ES-I3 (cell line): ENCODE data around the gene NMUR2.

Experiments
- H3K36me3 ChIP-seq: 2 replicates; pipeline ENCODE4 v1.6.1; 2013; ENCODE audit warnings: mild to moderate bottlenecking, low read length, control low read depth, moderate library complexity; ENCODE audit not compliant: insufficient read depth
- H3K4me1 ChIP-seq: 2 replicates; pipeline ENCODE4 v1.6.1; 2013; ENCODE audit warnings: mild to moderate bottlenecking, control low read depth, low read length; ENCODE audit not compliant: insufficient read depth
- H3K9ac ChIP-seq: 2 replicates; pipeline ENCODE4 v1.6.1; 2013; ENCODE audit warnings: low read depth, mild to moderate bottlenecking, low read length, moderate library complexity
- H3K9me3 ChIP-seq: 2 replicates; pipeline ENCODE4 v1.6.1; 2013; ENCODE audit warnings: mild to moderate bottlenecking, low read length, moderate library complexity; ENCODE audit not compliant: control insufficient read depth, insufficient read depth

The NMUR2 gene

GRCh38 chr5:152405145-152405544, at the start of gene NMUR2:
Gene NMUR2, minus strand, starts transcription at chr5:152405279. Its CDS starts 166 bp downstream, at chr5:152405113.
- Histone ChIP-seq H3K9me3 (no peaks in the 10 kb centered on the region), H3K36me3 (no peaks in the 10 kb centered on the region), H3K4me1 (peaks cover 5% of the 10 kb centered on the region; the same call in 1 of the 2 replicates), H3K9ac (no peak within 1 kb of the TSS; the same call in 1 of the 2 replicates)

GRCh38 chr5:152443935-152444334, 38.9 kb upstream of the NMUR2 start:
- no peak overlapping the region for H3K9ac ChIP-seq
- H3K36me3 ChIP-seq, result no peaks in the 10 kb centered on the region
- no peaks in the 10 kb centered on the region for H3K4me1 ChIP-seq
- no peaks in the 10 kb centered on the region for H3K9me3 ChIP-seq

DNA sequence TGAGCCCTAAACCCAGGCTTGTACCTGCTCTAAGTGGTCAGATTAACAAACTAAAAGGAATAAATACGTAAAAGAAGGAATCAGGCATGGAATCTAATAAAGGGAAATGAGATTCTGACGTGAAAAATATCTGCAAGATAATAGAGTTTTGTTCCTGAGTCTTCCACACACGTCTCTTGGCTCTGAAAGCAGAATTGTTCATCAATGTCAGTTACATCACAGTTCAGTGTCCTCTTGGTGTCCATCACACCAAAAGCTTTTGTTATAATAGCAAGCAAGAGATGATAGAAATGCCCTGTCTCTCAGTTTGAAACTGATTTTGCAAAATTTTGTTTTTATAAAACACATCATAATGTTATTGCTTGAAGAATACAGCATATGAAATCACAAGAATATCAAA, 34.7 kb upstream of the NMUR2 start:
- H3K36me3 ChIP-seq, result no peaks in the 10 kb centered on the region
- H3K4me1 ChIP-seq, result peaks cover 7% of the 10 kb centered on the region; the same call in 1 of the 2 replicates
- no peaks in the 10 kb centered on the region for H3K9me3 ChIP-seq
- no peak overlapping the region for H3K9ac ChIP-seq

DNA sequence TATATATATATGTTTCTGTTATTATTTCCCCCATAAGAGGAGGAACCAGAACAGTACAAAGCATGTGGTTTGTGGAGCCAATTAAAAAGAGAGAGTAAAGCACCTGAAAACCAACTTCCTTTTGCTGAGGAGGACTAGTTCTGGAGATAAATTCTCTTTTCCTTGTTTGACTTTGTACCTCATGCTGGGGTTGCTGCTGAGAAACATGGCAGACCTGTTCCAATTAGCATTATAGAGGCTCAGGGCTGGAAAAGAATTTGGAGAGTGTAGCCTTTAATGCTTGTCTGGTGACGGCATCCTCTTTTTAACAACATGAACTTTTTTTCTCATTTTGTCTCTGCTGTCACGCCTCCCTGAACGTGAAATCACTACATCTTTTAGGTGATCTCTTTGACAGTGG, 32.8 kb upstream of the NMUR2 start:
- Histone ChIP-seq H3K4me1 (peaks cover 7% of the 10 kb centered on the region; the same call in 1 of the 2 replicates), H3K9me3 (no peaks in the 10 kb centered on the region), H3K36me3 (no peaks in the 10 kb centered on the region), H3K9ac (no peak overlapping the region)

- Histone ChIP-seq H3K9ac (no peak overlapping the region), H3K9me3 (no peaks in the 10 kb centered on the region), H3K4me1 (no peaks in the 10 kb centered on the region), H3K36me3 (no peaks in the 10 kb centered on the region)
Observed at GRCh38 chr5:152427721-152428120, 22.6 kb upstream of the NMUR2 start.

GRCh38 chr5:152425083-152425482, 20.0 kb upstream of the NMUR2 start:
- H3K9me3 ChIP-seq, result no peaks in the 10 kb centered on the region
- H3K9ac ChIP-seq, result no peak overlapping the region
- no peaks in the 10 kb centered on the region for H3K36me3 ChIP-seq
- no peaks in the 10 kb centered on the region for H3K4me1 ChIP-seq

DNA sequence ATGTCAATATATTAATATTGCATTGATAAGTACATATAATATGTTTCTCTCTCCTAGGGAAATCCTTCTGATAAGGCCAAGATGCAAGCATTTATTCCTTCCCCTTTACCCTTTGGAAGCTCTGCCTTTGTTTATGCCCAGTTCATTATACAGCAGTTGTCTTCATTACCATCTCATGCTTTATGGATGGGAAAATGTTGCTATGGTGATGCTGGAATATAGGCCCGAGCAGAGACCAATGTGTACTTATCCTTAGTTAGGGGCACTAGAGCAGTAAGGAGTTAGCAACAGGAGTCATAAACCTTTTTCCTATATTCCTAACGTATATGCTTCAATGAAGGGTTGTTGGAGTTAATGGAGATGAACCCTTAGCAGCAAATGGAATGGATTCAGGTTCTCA, 19.4 kb upstream of the NMUR2 start:
- H3K36me3 ChIP-seq, result no peaks in the 10 kb centered on the region
- no peaks in the 10 kb centered on the region for H3K9me3 ChIP-seq
- no peak overlapping the region for H3K9ac ChIP-seq
- no peaks in the 10 kb centered on the region for H3K4me1 ChIP-seq

DNA sequence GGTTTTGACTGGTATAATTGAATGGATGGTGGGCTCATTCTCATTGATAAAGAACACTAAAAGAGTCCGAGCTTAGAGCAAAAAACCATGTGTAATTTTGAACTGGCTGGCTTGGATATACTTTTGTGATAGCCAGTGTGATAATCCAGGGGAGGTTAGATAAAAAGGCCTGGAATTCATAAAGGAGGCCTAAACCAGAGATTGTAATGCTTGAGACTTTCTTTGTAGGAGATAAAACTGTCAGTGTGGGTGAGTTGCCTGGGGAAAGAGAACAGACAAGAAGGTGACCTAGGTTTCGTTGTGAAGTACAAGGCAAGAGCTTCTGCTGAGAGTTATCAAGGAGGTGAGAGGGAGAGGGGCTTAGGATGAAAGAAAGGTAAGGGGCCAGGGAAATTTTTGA, 17.0 kb upstream of the NMUR2 start:
- Histone ChIP-seq H3K36me3 (no peaks in the 10 kb centered on the region), H3K9me3 (no peaks in the 10 kb centered on the region), H3K9ac (no peak overlapping the region)

DNA sequence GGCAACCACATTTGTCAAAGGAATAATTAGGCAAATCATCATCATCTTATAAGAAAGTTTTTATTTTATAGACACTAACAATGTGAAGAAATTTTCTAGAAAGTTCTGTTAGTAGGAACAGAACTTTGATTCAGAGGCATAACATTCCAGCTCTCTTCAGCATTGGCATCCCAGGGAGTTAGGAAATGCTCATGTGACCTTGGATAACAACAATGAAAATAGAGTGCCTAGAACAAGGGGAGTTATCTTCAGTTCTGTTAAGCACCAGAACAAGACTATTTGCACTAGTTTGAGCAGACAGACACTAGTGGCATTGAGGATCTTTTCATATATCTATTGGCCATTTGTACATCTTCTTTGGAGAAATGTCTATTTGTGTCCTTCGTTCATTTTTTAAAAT, 7.0 kb upstream of the NMUR2 start:
- no peaks in the 10 kb centered on the region for H3K9me3 ChIP-seq
- H3K4me1 ChIP-seq, result peaks cover 3% of the 10 kb centered on the region; the same call in 1 of the 2 replicates
- H3K36me3 ChIP-seq, result no peaks in the 10 kb centered on the region
- H3K9ac ChIP-seq, result no peak overlapping the region

More for the DNA sequence above, 17.0 kb upstream of the NMUR2 start:
- no peaks in the 10 kb centered on the region for H3K4me1 ChIP-seq

DNA sequence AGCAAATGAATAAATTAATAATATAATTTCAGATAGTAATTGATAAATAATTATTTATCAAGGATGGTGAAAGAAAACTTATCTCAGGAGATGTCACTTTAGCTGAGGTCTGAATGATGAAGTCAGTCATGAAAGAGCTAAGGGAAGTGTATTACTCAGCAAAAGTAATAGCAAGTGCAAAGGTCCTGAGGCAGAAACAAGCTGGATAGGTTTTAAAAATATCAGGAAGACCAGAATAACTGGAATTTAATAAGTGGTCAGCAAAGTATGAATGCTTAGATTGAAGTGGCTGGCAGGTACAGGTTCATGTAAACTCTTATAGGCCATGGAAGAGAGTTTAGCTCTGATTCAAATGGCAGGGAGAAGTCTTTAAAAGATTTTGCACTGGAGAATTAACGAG, 1.0 kb upstream of the NMUR2 start:
- no peak overlapping the region for H3K9ac ChIP-seq
- no peaks in the 10 kb centered on the region for H3K36me3 ChIP-seq
- peaks cover 5% of the 10 kb centered on the region; the same call in 1 of the 2 replicates for H3K4me1 ChIP-seq
- no peaks in the 10 kb centered on the region for H3K9me3 ChIP-seq

DNA sequence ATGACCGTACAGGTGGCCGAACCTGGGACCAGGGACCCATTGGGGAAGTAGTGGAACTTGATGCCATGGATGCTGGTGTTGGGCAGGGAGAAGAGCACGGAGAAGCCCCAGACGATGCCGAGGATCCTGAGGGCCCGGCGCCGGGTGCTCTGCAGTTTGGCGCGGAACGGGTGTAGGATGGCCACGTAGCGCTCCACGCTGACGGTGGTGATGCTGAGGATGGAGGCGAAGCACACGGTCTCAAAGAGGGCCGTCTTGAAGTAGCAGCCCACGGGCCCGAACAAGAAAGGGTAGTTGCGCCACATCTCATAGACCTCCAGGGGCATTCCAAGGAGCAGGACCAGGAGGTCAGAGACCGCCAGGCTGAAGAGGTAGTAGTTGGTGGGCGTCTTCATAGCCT, 585 bp downstream of the NMUR2 start:
- H3K36me3 ChIP-seq, result no peaks in the 10 kb centered on the region
- H3K4me1 ChIP-seq, result peaks cover 5% of the 10 kb centered on the region; the same call in 1 of the 2 replicates
- no peak overlapping the region for H3K9ac ChIP-seq
- H3K9me3 ChIP-seq, result no peaks in the 10 kb centered on the region

- no peaks in the 10 kb centered on the region for H3K36me3 ChIP-seq
- H3K9ac ChIP-seq, result no peak overlapping the region
- no peaks in the 10 kb centered on the region for H3K9me3 ChIP-seq
- peaks cover 5% of the 10 kb centered on the region; the same call in 1 of the 2 replicates for H3K4me1 ChIP-seq
Observed at GRCh38 chr5:152403046-152403445, 2.0 kb downstream of the NMUR2 start.

GRCh38 chr5:152400846-152401245, 4.2 kb downstream of the NMUR2 start:
- H3K36me3 ChIP-seq, result no peaks in the 10 kb centered on the region
- H3K9ac ChIP-seq, result no peak overlapping the region
- no peaks in the 10 kb centered on the region for H3K9me3 ChIP-seq
- peaks cover 5% of the 10 kb centered on the region; the same call in 1 of the 2 replicates for H3K4me1 ChIP-seq

- H3K4me1 ChIP-seq, result no peaks in the 10 kb centered on the region
- H3K9me3 ChIP-seq, result no peaks in the 10 kb centered on the region
- H3K9ac ChIP-seq, result no peak overlapping the region
- no peaks in the 10 kb centered on the region for H3K36me3 ChIP-seq
Observed at GRCh38 chr5:152397581-152397980, 7.5 kb downstream of the NMUR2 start.

DNA sequence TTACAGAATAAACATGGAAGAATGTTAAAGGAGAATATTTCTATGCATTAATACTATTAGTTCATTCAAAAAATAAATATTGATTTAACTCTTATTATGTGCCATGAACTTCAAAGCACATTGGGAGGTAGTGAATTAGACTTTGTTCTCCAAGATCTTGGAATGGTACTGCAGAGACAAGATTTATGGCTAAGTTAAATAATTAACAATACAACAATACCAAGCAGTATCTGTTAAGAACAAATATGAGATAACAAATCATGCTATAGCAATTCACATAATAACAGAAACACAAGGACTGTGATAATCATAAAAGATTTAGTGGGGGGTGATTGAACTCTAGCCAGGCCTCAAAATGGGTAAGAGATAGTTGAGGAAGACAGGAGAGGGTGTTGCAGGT, 11.6 kb downstream of the NMUR2 start:
- no peaks in the 10 kb centered on the region; the same call in none of the 2 replicates for H3K9me3 ChIP-seq
- H3K4me1 ChIP-seq, result no peaks in the 10 kb centered on the region
- H3K9ac ChIP-seq, result no peak overlapping the region
- no peaks in the 10 kb centered on the region for H3K36me3 ChIP-seq
